HG03175 (cell line): Measurements from ENCODE around the gene GUCY2D.

Experiments used
- ATAC-seq: cut with Tn5 transposase; IDR thresholded peaks from one replicate; pipeline ENCODE4 v1.9.1; 2021; ENCODE audit warnings: mild to moderate bottlenecking, moderate library complexity; ENCODE audit not compliant: unreplicated experiment

GUCY2D gene

GRCh38 chr17:8062807-8063483, 60.5 kb downstream of the GUCY2D start:
- no peak for ATAC-seq

- no peak for ATAC-seq
These were observed 61.5 kb downstream of the GUCY2D start for GRCh38 chr17:8063761-8064534.

- no peak for ATAC-seq
These were observed 62.2 kb downstream of the GUCY2D start for GRCh38 chr17:8064561-8065019.

GRCh38 chr17:8066841-8067775, 64.7 kb downstream of the GUCY2D start:
- ATAC-seq = no peak

- ATAC-seq = no peak
These were observed 65.4 kb downstream of the GUCY2D start for GRCh38 chr17:8067806-8068205.

GRCh38 chr17:8068736-8069586, 66.5 kb downstream of the GUCY2D start:
- ATAC-seq = no peak

- no peak for ATAC-seq
These were observed 67.1 kb downstream of the GUCY2D start for GRCh38 chr17:8069587-8069860.
